Loucy (cell line): ENCODE data around the gene PEF1.

Experiments
- EZH2phosphoT487 ChIP-seq: fragments of 200-600 bp; IDR thresholded peaks from 2 replicates; pipeline ENCODE4 v1.6.1; 2018; ENCODE audit warnings: antibody characterized with exemption, mild to moderate bottlenecking, moderate library complexity, borderline replicate concordance
- TF ChIP-seq, protein P1 (sequence below): fragments of 200-600 bp; sonication (generic); conservative IDR thresholded peaks from 2 replicates; pipeline ENCODE4 v1.5.1; 2014; ENCODE audit warnings: mild to moderate bottlenecking, antibody characterized with exemption, low read length

DNA sequence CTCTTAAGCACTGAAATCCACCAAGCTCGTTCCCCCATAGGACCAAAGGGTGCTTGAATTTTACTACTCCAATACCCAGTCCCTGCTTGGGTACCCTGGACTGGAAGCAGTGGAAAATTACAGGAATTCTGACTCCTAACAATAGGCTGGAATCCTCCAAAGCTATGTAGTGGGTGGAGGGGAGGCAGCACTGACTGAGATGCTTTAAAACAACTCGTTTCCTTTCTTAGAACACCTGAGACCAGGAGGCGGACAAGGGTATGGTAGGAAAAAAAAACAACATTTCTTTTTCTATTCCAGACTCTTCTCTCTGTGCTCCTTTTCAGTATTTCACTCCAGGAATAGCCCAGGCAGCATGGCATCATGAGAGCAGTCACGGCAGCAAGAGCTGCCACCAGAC lies 2.3 kb downstream of the PEF1 start:
- TF ChIP-seq, protein P1, sequence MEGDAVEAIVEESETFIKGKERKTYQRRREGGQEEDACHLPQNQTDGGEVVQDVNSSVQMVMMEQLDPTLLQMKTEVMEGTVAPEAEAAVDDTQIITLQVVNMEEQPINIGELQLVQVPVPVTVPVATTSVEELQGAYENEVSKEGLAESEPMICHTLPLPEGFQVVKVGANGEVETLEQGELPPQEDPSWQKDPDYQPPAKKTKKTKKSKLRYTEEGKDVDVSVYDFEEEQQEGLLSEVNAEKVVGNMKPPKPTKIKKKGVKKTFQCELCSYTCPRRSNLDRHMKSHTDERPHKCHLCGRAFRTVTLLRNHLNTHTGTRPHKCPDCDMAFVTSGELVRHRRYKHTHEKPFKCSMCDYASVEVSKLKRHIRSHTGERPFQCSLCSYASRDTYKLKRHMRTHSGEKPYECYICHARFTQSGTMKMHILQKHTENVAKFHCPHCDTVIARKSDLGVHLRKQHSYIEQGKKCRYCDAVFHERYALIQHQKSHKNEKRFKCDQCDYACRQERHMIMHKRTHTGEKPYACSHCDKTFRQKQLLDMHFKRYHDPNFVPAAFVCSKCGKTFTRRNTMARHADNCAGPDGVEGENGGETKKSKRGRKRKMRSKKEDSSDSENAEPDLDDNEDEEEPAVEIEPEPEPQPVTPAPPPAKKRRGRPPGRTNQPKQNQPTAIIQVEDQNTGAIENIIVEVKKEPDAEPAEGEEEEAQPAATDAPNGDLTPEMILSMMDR = no peak
- TF ChIP-seq EZH2phosphoT487 = no peak
